H1 (cell line): ENCODE results near the gene MBD4. TPM values are rescaled to one million over a fixed set of nuclear protein-coding genes. Genes with fewer than 3 reads are reported as not detected.

Source experiments
- CHD7 ChIP-seq: fragments of 300-600 bp; sonication (generic); IDR thresholded peaks from 2 replicates; pipeline ENCODE4 v1.7.1; 2012; ENCODE audit warnings: low read length, moderate library complexity, mild to moderate bottlenecking, inconsistent platforms; ENCODE audit not compliant: insufficient replicate concordance
- EP300 ChIP-seq, 2 experiments: IDR thresholded peaks; 1 replicate in 1 of 2; 2 replicates in 1 of 2; pipeline ENCODE4 v1.6.1; 2011 to 2012; ENCODE audit warnings: low read depth in 2 of 2, low read length in 2 of 2, mild to moderate bottlenecking in 2 of 2, borderline replicate concordance in 1 of 2, inconsistent platforms in 1 of 2, moderate library complexity in 1 of 2
- HDAC2 ChIP-seq, 2 experiments: fragments of 300-600 bp in 1 of 2; sonication (generic) in 1 of 2; IDR thresholded peaks; 2 replicates each; pipeline ENCODE4 v1.6.1; 2011 to 2012; ENCODE audit warnings: low read depth in 2 of 2, low read length in 2 of 2, mild to moderate bottlenecking in 2 of 2, moderate library complexity in 2 of 2, borderline replicate concordance in 1 of 2, inconsistent platforms in 1 of 2
- JUND ChIP-seq: IDR thresholded peaks from 2 replicates; pipeline ENCODE4 v1.6.1; 2011; ENCODE audit warnings: mild to moderate bottlenecking, improper control_type of control experiment, low read length
- TCF12 ChIP-seq: IDR thresholded peaks from 2 replicates; pipeline ENCODE4 v1.6.1; 2011; ENCODE audit warnings: low read depth, mild to moderate bottlenecking, low read length
- USF2 ChIP-seq: IDR thresholded peaks from 2 replicates; pipeline ENCODE4 v1.6.1; 2011; ENCODE audit warnings: low read length, improper control_type of control experiment
- polyA plus RNA-seq, 7 experiments: library from polyadenylated mRNA; depleted of rRNA in 3 of 7; stranded (reverse) in 5 of 7; unstranded in 2 of 7; fragments of >200 nt in 5 of 7; fragments of 200-250 nt in 2 of 7; gene quantifications; 1 replicate in 5 of 7; 2 replicates in 1 of 7; 4 replicates in 1 of 7; pipeline versions ENCODE4 v1.2.1 to v1.2.3, GENCODE V29; 2011 to 2013; ENCODE audit warnings: missing spikeins in 2 of 7, mixed read lengths in 2 of 7
- total RNA-seq: library from RNA; stranded (reverse); fragmentation: NEBNext Ultra II Directional; extraction: Animal tissue kit (Norgen Biotek cat#: 25700); gene quantifications from 2 replicates; pipeline ENCODE4 v1.2.1, GENCODE V29; 2021

The MBD4 gene
- total and polyA plus RNA-seq, 2 of the 8 experiments (the other 6 are each of a cell fraction or from before 2014, with no cell fraction given) = 11.2 to 35.8 TPM

DNA sequence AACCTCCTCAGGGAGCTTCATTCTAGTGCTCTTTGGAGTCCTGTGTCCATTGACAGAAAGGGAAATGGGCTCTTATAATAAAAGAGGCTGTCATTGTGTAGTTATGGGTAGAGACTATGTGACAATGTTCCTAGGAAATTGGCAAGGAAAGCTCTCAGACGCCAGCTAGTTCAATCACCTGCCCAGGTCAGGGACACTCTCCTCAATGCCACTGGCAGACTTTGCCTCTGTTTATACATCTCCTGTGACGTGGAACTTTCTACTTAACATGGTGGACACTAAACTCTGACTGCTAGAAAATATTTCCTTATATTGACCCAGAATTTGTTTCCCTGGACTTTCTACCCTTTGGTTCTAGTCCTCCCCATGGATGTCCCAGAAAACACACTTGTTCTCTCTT, 14.1 kb downstream of the MBD4 start (continued):
- TF ChIP-seq CHD7 (no peak), HDAC2 (IDR thresholded peaks at IDR 0.05; ENCODE audit: borderline replicate concordance in 1 of 2, low read depth in 2 of 2, low read length in 2 of 2) (no peak), EP300 (IDR thresholded peaks at IDR 0.05; ENCODE audit: borderline replicate concordance in 1 of 2, low read depth in 2 of 2, low read length in 2 of 2) (no peak), JUND (no peak), USF2 (no peak), TCF12 (no peak)
- TF ChIP-seq, all 59 proteins: peak for 0
